Measurements from ENCODE around the gene HPSE.

Gene HPSE

DNA sequence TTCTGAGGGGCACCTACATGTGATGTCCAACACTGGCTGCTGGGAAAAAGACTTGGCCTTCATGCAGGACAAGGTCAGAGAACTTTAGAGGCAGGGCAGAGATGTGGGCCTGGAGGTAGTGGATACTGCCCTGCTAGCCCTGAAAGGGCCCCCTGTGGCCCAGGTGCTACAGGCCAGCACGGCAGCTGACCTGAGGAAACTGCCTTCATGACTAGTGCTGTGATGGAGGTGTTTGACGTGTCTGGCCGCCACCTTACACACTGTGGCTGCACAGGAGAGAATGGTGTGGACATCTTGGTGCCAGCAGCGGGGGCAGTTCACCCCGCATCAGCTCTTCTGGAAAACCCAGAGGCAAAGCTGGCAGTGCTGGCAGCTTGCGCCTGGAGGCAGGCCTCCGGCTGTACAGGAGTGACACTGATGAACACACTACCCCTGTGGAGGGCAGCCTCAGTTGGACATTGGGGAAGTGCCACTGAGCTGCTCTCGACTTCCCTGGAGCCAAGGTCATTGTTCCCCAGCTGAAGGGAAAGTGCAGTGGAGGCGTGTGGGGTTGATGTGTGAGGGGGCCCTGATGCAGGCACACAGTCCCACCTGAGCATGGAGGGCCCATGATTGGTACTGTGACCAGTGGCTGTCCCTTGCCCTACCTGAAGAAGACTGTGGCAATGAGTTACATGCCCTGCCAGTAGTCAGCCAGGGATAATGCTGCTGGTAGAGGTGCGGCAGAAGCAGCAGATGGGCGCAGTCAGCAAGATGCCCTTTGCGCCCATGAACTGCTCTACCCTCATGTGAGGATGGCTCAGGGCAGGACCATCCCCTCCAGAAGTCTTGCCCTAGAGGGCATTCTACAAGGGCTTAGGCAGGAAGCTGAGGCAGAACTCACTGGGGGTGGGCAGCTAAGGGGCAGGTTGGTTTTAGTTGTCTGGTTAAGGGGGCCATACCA is 87.0 kb downstream of the HPSE start:
- DNase-seq (ENCODE audit: low spot score) = no peak
